TTC549 (cell line): ENCODE data around the gene HOXC12.

Experiments used
- FAIRE-seq: peaks from 2 replicates; lab custom pipeline; 2012; peaks lifted over from hg19 to GRCh38; lab: Jason Lieb, UNC

The HOXC12 gene

DNA sequence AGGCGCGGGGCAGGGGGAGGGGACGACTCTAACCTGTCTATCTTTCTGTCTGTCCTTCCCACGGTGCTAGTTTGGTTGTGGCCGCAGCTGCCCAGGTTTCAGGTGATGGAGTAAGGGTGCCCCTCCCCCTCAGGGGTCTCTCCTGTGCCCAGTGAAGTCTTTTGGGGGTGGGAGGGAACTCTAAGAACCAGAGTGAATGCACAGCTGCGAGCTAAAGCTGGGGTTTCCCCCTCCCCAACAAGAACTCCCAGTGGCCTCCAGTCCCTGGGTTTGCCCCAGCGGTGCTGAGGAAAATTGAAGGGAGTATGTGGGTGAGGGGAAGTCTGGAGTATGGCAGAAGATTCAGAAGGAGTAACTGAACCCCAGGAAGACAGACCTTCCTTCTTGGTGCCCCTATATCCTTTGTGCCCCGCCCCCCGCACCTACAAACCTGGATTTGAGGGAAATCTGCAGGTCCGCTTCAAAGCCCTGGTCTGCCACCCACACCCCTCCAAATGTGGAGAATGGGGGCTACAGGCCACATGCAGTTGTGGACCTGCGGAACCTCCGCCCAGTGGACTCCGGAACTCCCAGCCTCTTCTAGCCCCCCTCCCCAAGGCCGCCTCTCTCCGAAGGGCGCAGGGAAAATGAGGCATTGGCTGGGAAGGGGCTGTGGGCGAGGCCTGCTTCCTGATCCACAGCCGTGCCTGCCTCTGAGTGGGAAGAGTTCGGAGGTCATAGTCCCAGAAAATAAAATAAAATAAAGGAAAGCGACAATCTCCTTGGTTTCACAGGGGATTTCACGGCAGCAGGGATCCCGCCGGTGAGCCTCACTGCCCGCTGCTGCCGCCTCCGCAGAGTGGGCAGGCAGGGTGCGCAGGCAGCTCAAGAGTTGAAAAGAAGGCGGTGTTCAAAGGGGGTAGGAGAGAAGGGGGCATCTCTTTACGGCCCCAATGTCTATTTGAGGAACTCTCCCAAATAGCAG, 41.8 kb downstream of the HOXC12 start:
- FAIRE-seq, result no peak

DNA sequence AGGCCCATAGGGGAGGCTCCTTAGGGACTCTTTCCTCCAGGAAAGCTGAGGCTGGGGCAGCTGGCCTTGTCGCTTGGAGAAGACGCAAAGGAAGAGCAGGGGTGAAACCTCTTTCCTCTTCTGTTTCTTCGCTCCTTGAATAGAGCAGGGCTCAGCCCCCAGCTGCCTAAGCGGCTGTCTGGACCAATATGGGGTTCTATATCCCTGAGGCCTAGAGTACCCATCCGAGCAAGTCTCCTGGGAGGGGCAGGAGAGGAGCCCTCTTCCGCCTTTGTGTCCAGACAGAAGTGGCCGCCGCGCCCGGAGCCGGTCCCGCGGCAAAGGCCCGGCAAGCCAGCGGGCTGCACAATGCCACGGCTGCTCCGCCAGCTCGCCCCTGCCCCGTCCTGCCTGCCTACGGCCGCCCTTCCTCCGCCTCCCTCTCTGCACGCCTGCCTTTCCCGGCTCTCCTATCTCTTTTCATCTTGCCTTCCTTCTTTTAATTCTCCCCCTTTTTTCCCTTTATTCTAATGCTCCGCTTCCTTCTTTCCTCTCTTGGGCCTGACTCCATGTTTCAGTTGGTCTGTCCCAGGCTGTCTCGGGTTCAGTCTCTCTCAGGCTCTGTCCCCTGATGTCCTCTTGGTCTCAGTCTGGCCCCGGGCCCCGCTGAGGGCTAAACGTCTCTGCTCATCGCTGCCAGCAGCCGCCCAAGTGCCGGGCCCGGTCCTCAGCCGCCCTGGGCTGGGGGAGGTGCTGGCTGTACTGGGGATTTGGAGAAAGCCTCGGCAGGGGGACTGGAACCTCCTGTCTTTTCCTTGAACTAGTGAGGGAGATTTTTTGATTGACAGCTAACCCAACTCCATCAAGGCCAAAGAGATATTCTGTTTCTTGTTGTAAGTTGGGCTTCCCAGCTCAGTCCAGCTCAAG, 42.8 kb downstream of the HOXC12 start:
- no peak for FAIRE-seq

DNA sequence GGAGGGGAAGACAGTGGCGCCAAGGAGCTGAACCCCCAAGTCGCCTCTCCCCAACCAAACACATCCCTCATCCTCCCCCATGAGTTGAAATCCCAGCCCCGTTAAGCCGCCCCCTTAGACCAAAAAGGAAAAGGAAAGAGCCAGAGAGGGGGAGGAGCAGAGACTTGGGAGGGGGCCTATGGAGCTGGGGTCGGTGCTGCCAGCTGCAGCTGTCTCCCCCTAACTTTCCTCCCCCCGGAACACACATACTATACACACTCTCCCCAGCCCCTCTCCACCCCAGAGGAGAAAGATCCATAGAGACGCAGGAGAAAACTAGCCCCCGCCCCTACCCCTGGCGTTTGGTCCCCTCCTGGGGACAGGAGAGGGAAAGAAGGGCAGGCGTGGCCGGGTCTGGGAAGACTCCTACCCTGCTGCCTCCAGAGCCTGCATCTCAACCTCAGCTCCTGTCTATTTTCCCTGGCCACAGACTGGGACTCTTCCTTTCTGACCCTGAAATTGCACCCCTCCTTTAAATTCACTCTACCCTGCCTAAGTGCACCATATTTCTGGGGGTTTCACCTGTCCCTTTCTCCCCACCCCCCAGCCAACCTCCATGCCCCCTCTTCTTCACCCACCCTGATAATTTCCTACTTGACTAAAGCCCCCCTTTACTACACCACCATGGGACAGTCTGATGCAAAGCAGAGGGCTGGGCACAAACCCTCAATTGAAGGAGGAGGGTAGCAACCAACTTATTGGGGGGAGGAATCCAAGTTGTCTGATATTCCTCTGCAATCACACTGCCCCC, 43.6 kb downstream of the HOXC12 start:
- no peak for FAIRE-seq

DNA sequence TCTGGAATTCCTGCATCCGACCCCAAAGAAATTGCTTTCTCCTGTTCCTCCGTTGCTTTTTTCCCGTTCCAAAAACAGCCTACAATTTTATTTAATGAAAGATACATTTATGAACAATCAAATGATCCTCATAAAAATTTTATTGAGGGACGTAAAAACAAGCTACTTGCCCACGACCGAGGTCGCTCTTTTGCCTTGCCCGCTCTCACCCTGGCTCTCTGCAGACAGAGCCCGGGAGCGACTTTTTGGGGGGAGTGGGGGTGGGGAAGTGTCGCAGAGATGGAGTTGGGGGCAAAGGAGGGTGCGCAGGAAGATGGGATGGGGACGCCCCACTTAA, 44.2 kb downstream of the HOXC12 start:
- FAIRE-seq, result no peak

GRCh38 chr12:53999559-54000115, 44.9 kb downstream of the HOXC12 start:
- FAIRE-seq, result no peak

DNA sequence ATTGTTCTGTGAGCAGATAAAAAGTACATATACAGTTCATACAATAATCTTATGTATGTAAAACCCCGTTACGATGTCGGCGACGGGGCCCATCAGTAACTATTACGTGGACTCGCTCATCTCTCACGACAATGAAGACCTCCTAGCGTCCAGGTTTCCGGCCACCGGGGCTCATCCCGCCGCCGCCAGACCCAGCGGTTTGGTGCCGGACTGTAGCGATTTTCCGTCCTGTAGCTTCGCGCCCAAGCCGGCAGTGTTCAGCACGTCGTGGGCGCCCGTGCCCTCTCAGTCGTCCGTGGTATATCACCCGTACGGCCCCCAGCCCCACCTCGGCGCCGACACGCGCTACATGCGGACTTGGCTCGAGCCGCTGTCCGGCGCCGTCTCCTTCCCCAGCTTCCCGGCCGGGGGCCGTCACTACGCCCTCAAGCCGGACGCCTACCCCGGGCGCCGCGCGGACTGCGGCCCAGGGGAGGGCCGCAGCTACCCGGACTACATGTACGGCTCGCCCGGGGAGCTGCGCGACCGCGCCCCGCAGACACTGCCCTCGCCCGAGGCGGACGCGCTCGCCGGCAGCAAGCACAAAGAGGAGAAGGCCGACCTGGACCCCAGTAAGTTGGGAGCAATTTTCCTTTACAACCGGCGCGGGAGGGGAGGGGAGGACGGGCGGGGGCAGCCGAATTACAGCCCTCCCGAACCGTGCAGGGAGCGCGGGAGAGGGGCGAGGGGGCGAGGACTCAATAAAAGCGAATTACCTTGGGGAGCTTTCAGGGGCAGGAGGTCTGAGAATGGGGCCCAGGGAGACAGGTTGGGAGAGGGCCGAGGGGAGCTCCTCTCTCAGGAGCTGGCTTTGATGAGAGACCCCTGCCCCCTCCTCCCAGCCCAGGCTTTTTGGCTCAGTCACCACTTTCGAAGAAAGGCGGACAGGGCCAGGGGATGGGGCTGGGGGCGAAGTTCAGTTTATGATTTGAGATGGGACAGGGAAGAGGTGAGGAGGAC, 45.7 kb downstream of the HOXC12 start, which contains the start of gene HOXC9:
Gene HOXC9, plus strand, starts transcription at position 46 of the 999 bp plus-strand sequence. Its CDS starts 28 bp downstream, at position 74.
- no peak for FAIRE-seq

- no peak for FAIRE-seq
These were observed 46.8 kb downstream of the HOXC12 start for GRCh38 chr12:54001283-54002187.

DNA sequence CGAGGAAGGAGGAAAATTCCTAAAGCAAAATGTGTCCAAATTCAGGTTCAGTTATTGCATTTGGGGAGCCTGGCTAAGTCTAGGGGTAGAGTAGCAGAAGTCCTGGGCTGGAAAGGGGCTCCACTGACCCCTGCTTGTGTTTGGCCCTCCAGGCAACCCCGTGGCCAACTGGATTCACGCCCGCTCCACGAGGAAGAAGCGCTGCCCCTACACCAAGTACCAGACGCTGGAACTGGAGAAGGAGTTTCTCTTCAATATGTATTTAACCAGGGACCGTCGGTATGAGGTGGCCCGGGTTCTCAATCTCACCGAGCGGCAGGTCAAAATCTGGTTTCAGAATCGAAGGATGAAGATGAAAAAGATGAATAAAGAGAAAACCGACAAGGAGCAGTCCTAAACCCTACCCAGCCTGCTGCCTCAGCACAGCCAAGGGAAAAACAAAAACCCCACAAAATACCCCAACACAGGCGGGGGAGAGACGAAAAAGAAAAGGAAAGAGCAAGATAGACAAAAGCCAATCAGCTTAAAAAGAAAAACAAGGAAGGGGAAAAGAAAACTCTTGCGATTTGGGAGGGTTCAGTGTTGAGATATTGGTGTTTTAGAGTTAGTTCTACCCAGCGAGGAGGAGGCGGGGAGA, 47.7 kb downstream of the HOXC12 start:
- FAIRE-seq, result no peak

- FAIRE-seq, result no peak
These were observed 48.2 kb downstream of the HOXC12 start for GRCh38 chr12:54002915-54003389.

DNA sequence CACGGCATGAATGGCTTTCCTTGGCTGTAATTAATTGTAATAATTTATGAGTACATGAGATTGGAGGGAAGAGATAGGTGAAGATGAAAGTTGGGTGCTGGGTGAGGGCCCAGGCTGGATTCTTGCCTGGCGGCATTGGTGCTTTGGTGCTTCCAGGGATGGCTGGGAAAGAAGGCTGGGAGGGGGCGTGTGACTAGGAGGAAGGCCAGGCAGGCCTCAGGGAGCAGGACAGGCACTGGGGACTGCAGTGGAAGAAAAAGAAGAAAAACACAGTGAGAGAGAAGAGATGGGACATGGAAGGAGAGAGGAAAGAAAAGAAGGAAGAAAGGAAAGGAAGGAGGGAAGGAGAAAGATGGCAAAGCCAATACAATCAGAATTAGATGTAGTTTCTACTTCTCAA, 48.9 kb downstream of the HOXC12 start:
- FAIRE-seq, result no peak

GRCh38 chr12:54004063-54004840, 49.5 kb downstream of the HOXC12 start:
- no peak for FAIRE-seq

DNA sequence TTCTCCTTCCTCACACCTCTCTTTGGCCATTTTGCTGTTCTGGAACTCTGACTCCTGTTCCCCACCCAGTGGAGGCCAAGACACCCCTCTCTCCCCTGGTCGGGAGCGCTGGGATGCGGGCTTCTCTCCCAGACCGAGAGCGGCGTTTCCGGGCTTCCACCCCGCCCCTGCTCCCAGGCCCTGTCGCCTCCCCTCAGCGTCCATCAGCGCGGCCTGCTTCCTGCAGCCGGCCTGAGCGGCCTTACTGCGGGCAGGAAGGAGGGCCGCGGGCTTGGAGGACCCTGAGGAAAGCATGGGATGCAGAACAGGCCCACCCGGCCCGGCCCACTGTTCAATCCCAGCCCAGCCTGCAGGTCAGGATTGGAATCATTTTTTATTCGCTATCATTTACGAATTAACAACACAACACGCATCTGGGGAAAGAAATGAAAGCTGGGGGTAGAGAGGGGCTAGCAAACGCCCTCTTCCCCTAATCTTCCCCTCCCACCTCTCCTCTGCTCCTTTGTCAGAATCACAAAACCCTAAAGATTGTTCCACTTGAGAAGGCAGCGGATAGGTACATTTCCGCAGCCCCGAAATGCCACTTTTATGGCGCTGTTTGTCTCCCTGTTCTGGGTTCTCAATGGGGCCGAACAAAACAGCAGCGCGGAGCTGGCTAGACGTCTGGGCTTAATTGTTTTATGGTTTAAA, 50.3 kb downstream of the HOXC12 start:
- FAIRE-seq, result no peak

DNA sequence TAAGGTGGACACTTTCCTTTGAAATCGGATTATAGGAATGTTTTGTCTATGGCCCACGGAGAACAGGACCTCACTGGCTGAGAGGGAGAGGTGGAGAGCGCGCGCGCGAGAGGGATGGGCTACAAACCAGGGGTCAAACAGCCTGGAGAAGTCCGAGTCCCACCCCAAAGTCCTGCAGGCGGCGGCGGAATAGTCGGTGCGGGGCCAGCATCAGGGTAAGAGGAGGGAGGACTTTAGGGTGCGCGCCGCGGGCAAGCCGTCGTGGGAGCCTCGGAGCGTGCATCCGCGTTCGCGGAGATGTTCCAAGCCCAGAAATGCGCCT, 50.8 kb downstream of the HOXC12 start:
- no peak for FAIRE-seq

GRCh38 chr12:54005853-54006558, 51.3 kb downstream of the HOXC12 start:
- no peak for FAIRE-seq

DNA sequence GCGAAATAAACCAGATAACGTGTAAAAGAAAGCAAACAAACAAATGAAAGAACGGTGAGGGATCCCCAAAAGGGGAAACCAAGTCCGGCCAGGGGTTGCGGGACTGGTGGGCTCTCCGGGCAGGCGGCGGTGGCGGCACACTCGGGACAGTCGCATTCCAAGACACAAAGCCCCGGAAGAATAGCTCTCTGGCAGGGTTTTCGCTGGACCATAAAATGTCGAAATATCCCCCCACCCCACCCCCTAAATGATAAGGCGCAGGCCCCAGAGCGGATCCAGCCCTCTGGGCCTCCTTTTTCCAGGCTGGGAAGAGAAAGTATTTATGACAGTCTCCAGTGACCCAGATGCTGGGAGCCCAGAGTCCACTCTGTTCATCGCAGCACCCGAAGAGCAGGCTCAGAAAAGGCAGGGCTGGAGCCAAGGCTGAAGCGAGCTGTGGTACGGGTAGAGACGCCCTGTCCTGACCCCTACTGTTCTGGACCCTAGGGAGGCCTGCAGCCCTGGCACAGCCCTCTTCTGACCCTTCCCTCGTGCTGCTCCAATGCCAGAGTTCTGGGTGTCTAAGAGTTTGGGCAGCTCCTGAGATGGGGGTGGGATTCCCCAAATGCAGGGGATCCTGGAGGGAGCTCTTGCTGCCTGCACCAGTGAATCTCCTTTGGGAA, 52.0 kb downstream of the HOXC12 start:
- no peak for FAIRE-seq

DNA sequence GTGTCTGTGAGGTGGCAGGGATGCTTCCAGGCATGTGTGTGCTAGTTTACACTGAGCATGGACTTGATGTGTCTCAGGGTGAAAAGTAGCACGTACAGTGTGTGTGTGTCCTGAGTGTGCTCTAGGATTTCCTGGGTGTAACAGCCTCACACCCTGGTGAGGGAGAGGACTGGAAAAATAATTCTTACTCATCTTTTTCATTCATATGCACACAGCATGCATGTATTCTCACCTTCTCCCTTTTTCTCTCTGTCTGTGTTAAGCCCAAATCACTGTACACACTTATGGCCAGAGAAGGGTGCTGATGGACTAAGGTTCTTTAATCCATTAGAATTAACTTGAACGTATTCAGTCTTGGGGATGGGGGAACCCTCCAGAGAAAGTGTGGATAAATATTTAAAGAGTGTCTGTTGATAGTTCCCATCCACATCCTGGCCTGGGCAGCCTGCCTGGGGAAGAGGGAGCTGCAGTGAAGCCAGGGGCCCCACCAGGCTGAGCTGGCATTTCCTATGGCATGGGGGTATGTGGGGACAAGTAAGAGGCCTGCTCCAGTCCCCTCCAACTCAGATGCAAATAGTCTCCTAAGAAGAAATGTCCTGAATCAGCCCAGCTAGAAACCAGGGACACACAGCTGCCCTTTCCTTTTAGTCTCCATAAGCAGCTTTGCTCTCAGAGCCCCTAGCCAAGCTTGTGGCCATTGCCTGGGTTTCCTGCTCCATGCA, 53.0 kb downstream of the HOXC12 start:
- no peak for FAIRE-seq
